H1 (cell line): ENCODE results near the gene ADPRS. TPM values are rescaled to one million over a fixed set of nuclear protein-coding genes. Genes with fewer than 3 reads are reported as not detected.

Experiments used
- CTCF ChIA-PET: fragments of 300-600 bp; sonication (Branson Sonifier 250); formaldehyde crosslinking; loops from one replicate; lab custom pipeline; 2021; ENCODE audit not compliant: partially characterized antibody; lab: Charles Lee
- POLR2A ChIA-PET: fragments of 300-600 bp; sonication (Branson Sonifier 250); formaldehyde crosslinking; loops from one replicate; lab custom pipeline; 2021; ENCODE audit warnings: inconsistent platforms; ENCODE audit not compliant: partially characterized antibody; lab: Charles Lee
- DNase-seq, 2 experiments: peaks; one replicate each; pipeline versions ENCODE4 v3.0.0 to v3.0.0-alpha.2; 2010 to 2022; ENCODE audit warnings: low spot score in 2 of 2, low read depth in 1 of 2, mixed read lengths in 1 of 2
- FAIRE-seq: peaks from 2 replicates; lab custom pipeline; 2011; peaks lifted over from hg19 to GRCh38; lab: Jason Lieb, UNC
- H2AFZ ChIP-seq: 2 replicates; pipeline ENCODE4 v1.8.1; 2012; ENCODE audit warnings: low read length, inconsistent platforms
- H2AK5ac ChIP-seq: 2 replicates; pipeline ENCODE4 v1.6.1; 2013; ENCODE audit warnings: low read depth, low read length
- H2BK120ac ChIP-seq: replicated peaks from 2 replicates; pipeline ENCODE3; 2013; ENCODE audit warnings: low read depth, low read length, inconsistent platforms
- H2BK12ac ChIP-seq: 2 replicates; pipeline ENCODE4 v1.6.1; 2013; ENCODE audit warnings: low read depth, low read length
- H2BK15ac ChIP-seq: 2 replicates; pipeline ENCODE4 v1.6.1; 2013; ENCODE audit warnings: low read length
- H2BK20ac ChIP-seq: 2 replicates; pipeline ENCODE4 v1.6.1; 2013; ENCODE audit warnings: low read length
- H2BK5ac ChIP-seq: 2 replicates; pipeline ENCODE4 v1.6.1; 2013; ENCODE audit warnings: low read depth, low read length
- H3K14ac ChIP-seq: 2 replicates; pipeline ENCODE4 v1.6.1; 2013; ENCODE audit warnings: inconsistent platforms; ENCODE audit not compliant: insufficient read length
- H3K18ac ChIP-seq: 2 replicates; pipeline ENCODE4 v1.6.1; 2013; ENCODE audit warnings: low read length; ENCODE audit errors: extremely low read depth
- H3K23ac ChIP-seq: 2 replicates; pipeline ENCODE4 v1.6.1; 2013; ENCODE audit warnings: inconsistent platforms; ENCODE audit not compliant: insufficient read length
- H3K23me2 ChIP-seq: 2 replicates; pipeline ENCODE4 v1.6.1; 2013; ENCODE audit warnings: low read depth, low read length
- H3K27ac ChIP-seq: 2 replicates; pipeline ENCODE4 v1.6.1; 2011; ENCODE audit warnings: low read depth, low read length, inconsistent platforms
- H3K27me3 ChIP-seq, 4 experiments: replicated peaks in 1 of 4; 1 replicate in 1 of 4; 2 replicates in 3 of 4; pipeline versions ENCODE4 v1.6.1 to v1.8.1; 2011 to 2013; ENCODE audit warnings: low read length in 3 of 4, mild to moderate bottlenecking in 3 of 4, inconsistent platforms in 2 of 4, mixed read lengths in 2 of 4, moderate library complexity in 1 of 4; ENCODE audit not compliant: control insufficient read depth in 3 of 4, insufficient read depth in 3 of 4; ENCODE audit errors: extremely low read depth in 1 of 4
- H3K36me3 ChIP-seq, 4 experiments: 2 replicates each; pipeline versions ENCODE4 v1.6.1 to v1.8.1; 2011 to 2013; ENCODE audit warnings: mild to moderate bottlenecking in 4 of 4, low read length in 3 of 4, moderate library complexity in 2 of 4, control low read depth in 1 of 4, inconsistent platforms in 1 of 4; ENCODE audit not compliant: insufficient read depth in 4 of 4, control insufficient read depth in 2 of 4
- H3K4ac ChIP-seq: replicated peaks from 2 replicates; pipeline ENCODE3; 2013; ENCODE audit warnings: low read length, low read depth, mixed read lengths, inconsistent platforms; ENCODE audit not compliant: insufficient read length
- H3K4me1 ChIP-seq, 4 experiments: replicated peaks in 1 of 4; 1 replicate in 1 of 4; 2 replicates in 3 of 4; pipeline versions ENCODE4 v1.6.1 to v1.8.1; 2011 to 2013; ENCODE audit warnings: low read length in 3 of 4, inconsistent platforms in 2 of 4, mixed read lengths in 1 of 4; ENCODE audit not compliant: insufficient read depth in 4 of 4, control insufficient read depth in 3 of 4
- H3K4me2 ChIP-seq, 2 experiments: 2 replicates each; pipeline versions ENCODE4 v1.6.1 to v1.8.1; 2011 to 2013; ENCODE audit warnings: low read depth in 2 of 2, low read length in 2 of 2, control low read depth in 1 of 2, inconsistent platforms in 1 of 2, mild to moderate bottlenecking in 1 of 2; ENCODE audit not compliant: insufficient read depth in 1 of 2
- H3K4me3 ChIP-seq, 4 experiments: fragments of 200-600, 300-600 bp in 1 of 4; sonication (generic), shearing (Covaris generic), sonication (Bioruptor Twin) in 1 of 4; 2 replicates each; pipeline versions ENCODE4 v1.5.1 to v1.8.1; 2011 to 2016; ENCODE audit warnings: low read length in 4 of 4, low read depth in 3 of 4, control low read depth in 2 of 4, inconsistent platforms in 2 of 4, mild to moderate bottlenecking in 2 of 4, mixed read lengths in 1 of 4, moderate library complexity in 1 of 4; ENCODE audit not compliant: insufficient read depth in 2 of 4; ENCODE audit errors: extremely low read depth in 1 of 4
- H3K56ac ChIP-seq: replicated peaks from 2 replicates; pipeline ENCODE3; 2013; ENCODE audit warnings: low read depth, mild to moderate bottlenecking, mixed read lengths, low read length, inconsistent platforms; ENCODE audit not compliant: insufficient read length
- H3K79me1 ChIP-seq: 2 replicates; pipeline ENCODE4 v1.6.1; 2013; ENCODE audit warnings: low read depth, low read length, control low read depth
- H3K79me2 ChIP-seq, 2 experiments: 2 replicates each; pipeline versions ENCODE4 v1.6.1 to v1.8.1; 2012 to 2013; ENCODE audit warnings: low read length in 2 of 2, mild to moderate bottlenecking in 2 of 2, inconsistent platforms in 1 of 2; ENCODE audit not compliant: insufficient read depth in 2 of 2, control insufficient read depth in 1 of 2
- H3K9ac ChIP-seq, 4 experiments: replicated peaks in 1 of 4; 1 replicate in 1 of 4; 2 replicates in 3 of 4; pipeline versions ENCODE4 v1.6.1 to v1.8.1; 2011 to 2013; ENCODE audit warnings: low read depth in 3 of 4, low read length in 3 of 4, control low read depth in 2 of 4, mild to moderate bottlenecking in 2 of 4, moderate library complexity in 2 of 4, inconsistent platforms in 1 of 4; ENCODE audit errors: extremely low read depth in 1 of 4
- H3K9me3 ChIP-seq, 2 experiments: 2 replicates each; pipeline versions ENCODE4 v1.6.1 to v1.8.1; 2012 to 2013; ENCODE audit warnings: mild to moderate bottlenecking in 2 of 2, moderate library complexity in 2 of 2, control low read depth in 1 of 2, inconsistent platforms in 1 of 2, low read depth in 1 of 2, low read length in 1 of 2, mixed read lengths in 1 of 2; ENCODE audit not compliant: insufficient read depth in 2 of 2
- H4K20me1 ChIP-seq, 2 experiments: replicated peaks in 1 of 2; 2 replicates each; pipeline versions ENCODE3 to v1.8.1; 2011 to 2013; ENCODE audit warnings: inconsistent platforms in 2 of 2, low read length in 2 of 2, mild to moderate bottlenecking in 1 of 2; ENCODE audit not compliant: insufficient read depth in 2 of 2, control insufficient read depth in 1 of 2
- H4K5ac ChIP-seq: 2 replicates; pipeline ENCODE4 v1.6.1; 2013; ENCODE audit warnings: low read length, low read depth, mixed read lengths, inconsistent platforms; ENCODE audit not compliant: insufficient read length
- H4K8ac ChIP-seq: 2 replicates; pipeline ENCODE4 v1.8.0; 2013; ENCODE audit warnings: mild to moderate bottlenecking, moderate library complexity, low read length, inconsistent platforms; ENCODE audit not compliant: insufficient read depth; ENCODE audit errors: extremely low read depth
- H4K91ac ChIP-seq: replicated peaks from 2 replicates; pipeline ENCODE3; 2013; ENCODE audit warnings: low read length, mixed read lengths, inconsistent platforms; ENCODE audit not compliant: insufficient read length
- CHD2 ChIP-seq: IDR thresholded peaks from 2 replicates; pipeline ENCODE4 v1.6.1; 2012; ENCODE audit warnings: low read length, improper control_type of control experiment
- CTBP2 ChIP-seq: IDR thresholded peaks from 2 replicates; pipeline ENCODE4 v1.7.0; 2011; ENCODE audit warnings: borderline replicate concordance, mild to moderate bottlenecking, moderate library complexity, mixed read lengths, low read length; ENCODE audit not compliant: insufficient read depth, insufficient read length
- NRF1 ChIP-seq: IDR thresholded peaks from 2 replicates; pipeline ENCODE4 v1.6.1; 2011; ENCODE audit warnings: mild to moderate bottlenecking, low read depth, low read length, improper control_type of control experiment
- TEAD4 ChIP-seq: IDR thresholded peaks from 2 replicates; pipeline ENCODE4 v1.6.1; 2012; ENCODE audit warnings: low read depth, low read length, inconsistent platforms, mixed read lengths
- WGBS, 2 experiments: shearing (Covaris generic) in 1 of 2; methylation state at CpG; one replicate each; pipeline versions ENCODE4 v1.1.6 to v1.1.7; 2013 to 2015; ENCODE audit warnings: low lambda C conversion rate in 2 of 2, mixed read lengths in 2 of 2, inconsistent platforms in 1 of 2, low coverage in 1 of 2, missing lambda C conversion rate in 1 of 2; ENCODE audit not compliant: insufficient replicate concordance in 2 of 2, insufficient coverage in 1 of 2, insufficient read length in 1 of 2; ENCODE audit errors: extremely low coverage in 1 of 2, missing lambda C conversion rate in 1 of 2; 5-methylcytosine and 5-hydroxymethylcytosine counted together
- polyA plus RNA-seq, 7 experiments: library from polyadenylated mRNA; depleted of rRNA in 3 of 7; stranded (reverse) in 5 of 7; unstranded in 2 of 7; fragments of >200 nt in 5 of 7; fragments of 200-250 nt in 2 of 7; gene quantifications; 1 replicate in 5 of 7; 2 replicates in 1 of 7; 4 replicates in 1 of 7; pipeline versions ENCODE4 v1.2.1 to v1.2.3, GENCODE V29; 2011 to 2013; ENCODE audit warnings: missing spikeins in 2 of 7, mixed read lengths in 2 of 7
- total RNA-seq: library from RNA; stranded (reverse); fragmentation: NEBNext Ultra II Directional; extraction: Animal tissue kit (Norgen Biotek cat#: 25700); gene quantifications from 2 replicates; pipeline ENCODE4 v1.2.1, GENCODE V29; 2021

ADPRS gene
- total and polyA plus RNA-seq, 2 of the 8 experiments (the other 6 are each of a cell fraction or from before 2014, with no cell fraction given): 22.9 to 38.1 TPM

GRCh38 chr1:36091141-36091540, 2.4 kb downstream of the ADPRS start:
- no peaks in the 10 kb centered on the region for H3K27me3 ChIP-seq
- H4K91ac ChIP-seq: no peak overlapping the region
- POLR2A ChIA-PET: interaction anchor here (1.1 kb wide), 1 partner anchor 58 kb away, joined by 5 read pairs; the partner anchor contains the start of gene TRAPPC3
- H2AK5ac ChIP-seq: no peak overlapping the region
- DNase-seq (no peak), FAIRE-seq (no peak)
- H3K14ac ChIP-seq: no peak overlapping the region
- CTCF ChIA-PET: interaction anchor here (0.7 to 32.6 kb wide), 4 partner anchors 12 to 304 kb away, joined by 3 to 738 read pairs (median 3); no protein-coding TSS in a partner anchor
- no peak overlapping the region for H4K5ac ChIP-seq
- no peak overlapping the region for H3K18ac ChIP-seq
- H2AFZ ChIP-seq: no peak overlapping the region
- peaks cover 7% of the 10 kb centered on the region; the same call in 1 of the 2 replicates for H3K23me2 ChIP-seq
- no peak overlapping the region for H3K4ac ChIP-seq
- H3K79me1 ChIP-seq: peaks cover 5% of the 10 kb centered on the region; the same call in 1 of the 2 replicates
- no peak overlapping the region for H2BK120ac ChIP-seq
- H4K8ac ChIP-seq: no peak overlapping the region
- no peak overlapping the region for H3K56ac ChIP-seq
- H3K4me1 ChIP-seq: peaks cover 0 to 11% (median 9%) of the 10 kb centered on the region in 4 experiments; a peak in 5 of 7 replicates
- H2BK20ac ChIP-seq: no peak overlapping the region
- H3K4me2 ChIP-seq: no peak overlapping the region
- no peak overlapping the region for H2BK15ac ChIP-seq
- no peak overlapping the region for H3K23ac ChIP-seq
- no peak overlapping the region for H2BK5ac ChIP-seq
- H3K4me3 ChIP-seq: no peak overlapping the region
- peaks cover 23 to 38% (median 33%) of the 10 kb centered on the region in 4 experiments for H3K36me3 ChIP-seq
- H3K27ac ChIP-seq: no peak overlapping the region
- no peaks in the 10 kb centered on the region for H3K9me3 ChIP-seq
- no peak overlapping the region; a peak in 1 of 7 replicates for H3K9ac ChIP-seq
- TF ChIP-seq CHD2 (no peak), NRF1 (no peak), TEAD4 (no peak), CTBP2 (no peak)
- H3K79me2 ChIP-seq: peaks cover 0 to 15% of the 10 kb centered on the region in 2 experiments; a peak in 2 of 4 replicates
- H2BK12ac ChIP-seq: no peak overlapping the region
- 90% methylated on average over 4 of the region's 4 CpGs; no CpG with 5 or more reads in 1 of the 2 experiments for WGBS, 2 experiments
- H4K20me1 ChIP-seq: peaks cover 0 to 10% of the 10 kb centered on the region in 2 experiments
